H9 (cell line): Measurements from ENCODE around the gene SPPL3. TPM values are rescaled to one million over a fixed set of nuclear protein-coding genes. Genes with fewer than 3 reads are reported as not detected.

Experiments
- DNase-seq: peaks from one replicate; pipeline ENCODE4 v3.0.0-alpha.2; 2017
- H2AFZ ChIP-seq: one replicate; pipeline ENCODE4 v1.6.1; 2013; ENCODE audit warnings: mild to moderate bottlenecking, low read length, control low read depth, moderate library complexity
- H2AK5ac ChIP-seq: 2 replicates; pipeline ENCODE4 v1.6.1; 2013; ENCODE audit warnings: low read length, control low read depth, mixed read lengths; ENCODE audit not compliant: insufficient read length
- H2BK120ac ChIP-seq: one replicate; pipeline ENCODE4 v1.6.1; 2013; ENCODE audit warnings: low read depth, mild to moderate bottlenecking, low read length, control low read depth, inconsistent platforms; ENCODE audit not compliant: poor library complexity, severe bottlenecking
- H2BK12ac ChIP-seq: 2 replicates; pipeline ENCODE4 v1.6.1; 2013; ENCODE audit warnings: low read length, control low read depth, mixed read lengths, low read depth; ENCODE audit not compliant: insufficient read length
- H2BK15ac ChIP-seq: 2 replicates; pipeline ENCODE4 v1.6.1; 2013; ENCODE audit warnings: low read depth, low read length, control low read depth
- H2BK20ac ChIP-seq: one replicate; pipeline ENCODE4 v1.6.1; 2013; ENCODE audit warnings: low read depth, mild to moderate bottlenecking, low read length, control low read depth, inconsistent platforms; ENCODE audit not compliant: poor library complexity, severe bottlenecking
- H2BK5ac ChIP-seq: 2 replicates; pipeline ENCODE4 v1.6.1; 2013; ENCODE audit warnings: low read length, control low read depth, mixed read lengths; ENCODE audit not compliant: insufficient read length
- H3K14ac ChIP-seq: 2 replicates; pipeline ENCODE4 v1.6.1; 2013; ENCODE audit warnings: low read length, control low read depth; ENCODE audit not compliant: insufficient read depth
- H3K18ac ChIP-seq: 2 replicates; pipeline ENCODE4 v1.6.1; 2013; ENCODE audit warnings: low read depth, mild to moderate bottlenecking, mixed read lengths, low read length, control low read depth; ENCODE audit not compliant: insufficient read length
- H3K23ac ChIP-seq: 2 replicates; pipeline ENCODE4 v1.6.1; 2013; ENCODE audit warnings: low read length, control low read depth, mixed read lengths, low read depth; ENCODE audit not compliant: insufficient read length
- H3K23me2 ChIP-seq: 2 replicates; pipeline ENCODE4 v1.6.1; 2013; ENCODE audit warnings: low read depth, mild to moderate bottlenecking, mixed read lengths, low read length, control low read depth; ENCODE audit not compliant: insufficient read length, poor library complexity, severe bottlenecking
- H3K27ac ChIP-seq: 2 replicates; pipeline ENCODE4 v1.5.1; 2013; ENCODE audit warnings: low read length, control low read depth, mixed read lengths, low read depth; ENCODE audit not compliant: insufficient read length
- H3K27me3 ChIP-seq: 2 replicates; pipeline ENCODE4 v1.6.1; 2013; ENCODE audit warnings: low read length, control low read depth, inconsistent platforms; ENCODE audit not compliant: insufficient read depth
- H3K4ac ChIP-seq: 2 replicates; pipeline ENCODE4 v1.6.1; 2013; ENCODE audit warnings: low read depth, mild to moderate bottlenecking, control low read depth, inconsistent platforms, low read length, moderate library complexity
- H3K4me1 ChIP-seq: 2 replicates; pipeline ENCODE4 v1.6.1; 2013; ENCODE audit warnings: low read length, control low read depth, inconsistent platforms; ENCODE audit not compliant: insufficient read depth
- H3K4me2 ChIP-seq: 2 replicates; pipeline ENCODE4 v1.6.1; 2013; ENCODE audit warnings: low read length, control low read depth, mixed read lengths; ENCODE audit not compliant: insufficient read length, insufficient read depth
- H3K56ac ChIP-seq: 2 replicates; pipeline ENCODE4 v1.6.1; 2013; ENCODE audit warnings: low read depth, mild to moderate bottlenecking, mixed read lengths, low read length, control low read depth; ENCODE audit not compliant: insufficient read length
- H3K79me1 ChIP-seq: 2 replicates; pipeline ENCODE4 v1.6.1; 2013; ENCODE audit warnings: low read depth, mild to moderate bottlenecking, moderate library complexity, low read length, control low read depth, inconsistent platforms; ENCODE audit not compliant: insufficient read depth, poor library complexity, severe bottlenecking
- H3K79me2 ChIP-seq: 2 replicates; pipeline ENCODE4 v1.6.1; 2013; ENCODE audit warnings: low read length, control low read depth, inconsistent platforms; ENCODE audit not compliant: insufficient read depth
- H3K9ac ChIP-seq: 2 replicates; pipeline ENCODE4 v1.6.1; 2013; ENCODE audit warnings: low read length, control low read depth, mixed read lengths; ENCODE audit not compliant: insufficient read length; ENCODE audit errors: extremely low read depth
- H3K9me3 ChIP-seq: one replicate; pipeline ENCODE4 v1.6.1; 2013; ENCODE audit warnings: low read depth, low read length, inconsistent platforms; ENCODE audit not compliant: control insufficient read depth
- H3T11ph ChIP-seq: one replicate; pipeline ENCODE4 v1.6.1; 2013; ENCODE audit warnings: mild to moderate bottlenecking, low read length, control low read depth, inconsistent platforms
- H4K20me1 ChIP-seq: one replicate; pipeline ENCODE4 v1.6.1; 2013; ENCODE audit not compliant: control insufficient read depth, insufficient read length, insufficient read depth
- H4K5ac ChIP-seq: 2 replicates; pipeline ENCODE4 v1.6.1; 2013; ENCODE audit warnings: low read depth, mild to moderate bottlenecking, mixed read lengths, low read length, control low read depth; ENCODE audit not compliant: insufficient read length
- H4K8ac ChIP-seq: replicated peaks from 2 replicates; pipeline ENCODE4 v1.6.1; 2013; ENCODE audit warnings: low read length, control low read depth, mixed read lengths, low read depth; ENCODE audit not compliant: insufficient read length
- H4K91ac ChIP-seq: 2 replicates; pipeline ENCODE4 v1.6.1; 2013; ENCODE audit warnings: low read depth, mild to moderate bottlenecking, moderate library complexity, mixed read lengths, low read length, control low read depth; ENCODE audit not compliant: insufficient read length
- H3K27ac Mint-ChIP-seq, 3 experiments: 2 replicates in 2 of 3; 3 replicates in 1 of 3; pipeline ENCODE4 v1.8.0; 2020 to 2021; ENCODE audit warnings: mixed read lengths in 3 of 3, mild to moderate bottlenecking in 1 of 3, moderate library complexity in 1 of 3
- H3K27me3 Mint-ChIP-seq: 2 replicates; pipeline ENCODE4 v1.8.0; 2021; ENCODE audit warnings: low read depth, mild to moderate bottlenecking, moderate library complexity, mixed read lengths
- H3K36me3 Mint-ChIP-seq, 3 experiments: 2 replicates in 2 of 3; 3 replicates in 1 of 3; pipeline ENCODE4 v1.8.0; 2020 to 2021; ENCODE audit warnings: low read depth in 3 of 3, mixed read lengths in 3 of 3; ENCODE audit not compliant: insufficient read depth in 1 of 3
- H3K4me1 Mint-ChIP-seq, 2 experiments: 2 replicates each; pipeline ENCODE4 v1.8.0; 2020; ENCODE audit warnings: mixed read lengths in 2 of 2
- H3K4me3 Mint-ChIP-seq, 2 experiments: 2 replicates in 1 of 2; 3 replicates in 1 of 2; pipeline ENCODE4 v1.8.0; 2020 to 2021; ENCODE audit warnings: mild to moderate bottlenecking in 2 of 2, mixed read lengths in 2 of 2, moderate library complexity in 1 of 2
- H3K9me3 Mint-ChIP-seq, 2 experiments: 2 replicates in 1 of 2; 3 replicates in 1 of 2; pipeline ENCODE4 v1.8.0; 2020; ENCODE audit warnings: mild to moderate bottlenecking in 2 of 2, mixed read lengths in 2 of 2, moderate library complexity in 1 of 2
- WGBS: extraction: QIAGEN DNeasy Blood & Tissue Kit; methylation state at CpG from one replicate; pipeline ENCODE4 v1.1.7; 2013; ENCODE audit warnings: missing lambda C conversion rate, low lambda C conversion rate, mixed read lengths; ENCODE audit not compliant: insufficient read length; ENCODE audit errors: extremely low coverage; 5-methylcytosine and 5-hydroxymethylcytosine counted together
- total RNA-seq: library from RNA; stranded (reverse); gene quantifications from 2 replicates; pipeline ENCODE4 v1.2.1, GENCODE V29; 2021
- TF ChIP-seq, protein P1 (sequence below): fragments of 200-600 bp; sonication (generic); conservative IDR thresholded peaks from 3 replicates; pipeline ENCODE4 v1.8.0; 2021; ENCODE audit warnings: antibody characterized with exemption, mild to moderate bottlenecking

The SPPL3 gene
- total RNA-seq, 1 experiment from 2014 or later, result 46.3 TPM

DNA sequence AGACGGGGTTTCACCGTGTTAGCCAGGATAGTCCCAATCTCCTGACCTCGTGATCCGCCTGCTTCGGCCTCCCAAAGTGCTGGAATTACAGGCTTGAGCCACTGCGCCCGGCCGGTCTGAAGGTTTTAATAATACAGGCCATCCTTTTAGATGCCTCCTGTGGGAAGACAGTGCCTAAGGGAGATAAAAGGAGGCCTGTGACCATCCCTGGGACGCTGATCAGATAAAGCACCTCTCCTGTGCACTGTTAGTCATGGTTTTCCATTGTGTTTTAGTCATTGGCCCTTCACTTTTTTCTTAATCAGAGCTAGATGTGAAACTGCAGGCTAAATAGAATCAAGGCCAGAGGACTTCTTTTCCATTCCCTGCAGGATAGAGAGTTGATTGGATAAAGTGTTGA, 186.1 kb downstream of the SPPL3 start:
- no peak overlapping the region for H4K91ac ChIP-seq
- no peaks in the 10 kb centered on the region for H3K9me3 ChIP-seq
- H3K14ac ChIP-seq, result no peak overlapping the region
- no peak overlapping the region for H2BK5ac ChIP-seq
- no peak overlapping the region for H2BK12ac ChIP-seq
- H3K27me3 ChIP-seq, result no peaks in the 10 kb centered on the region
- no CpG with 5 or more reads among the region's 9 CpGs for WGBS
- H2BK20ac ChIP-seq, result no peak overlapping the region
- H3K23ac ChIP-seq, result no peak overlapping the region
- H3K79me2 ChIP-seq, result no peaks in the 10 kb centered on the region
- Mint-ChIP-seq H3K36me3 (peaks cover 51 to 94% (median 89%) of the 10 kb centered on the region in 3 experiments), H3K4me3 (no peak overlapping the region), H3K4me1 (0 out of 4 replicates have a peak, but pooled peaks cover 0 to 2% of the 10 kb centered on the region in 2 experiments), H3K27me3 (no peaks in the 10 kb centered on the region), H3K27ac (no peak overlapping the region; a peak in 1 of 7 replicates), H3K9me3 (no peaks in the 10 kb centered on the region)
- no peak overlapping the region for H2AK5ac ChIP-seq
- no peaks in the 10 kb centered on the region for H3K79me1 ChIP-seq
- H3T11ph ChIP-seq, result no peak overlapping the region
- no peak overlapping the region for H4K8ac ChIP-seq
- no peak overlapping the region for H4K5ac ChIP-seq
- H2BK15ac ChIP-seq, result no peak overlapping the region
- H3K27ac ChIP-seq, result no peak overlapping the region
- no peaks in the 10 kb centered on the region for H3K4me1 ChIP-seq
- no peak overlapping the region for H3K56ac ChIP-seq
- H4K20me1 ChIP-seq, result no peaks in the 10 kb centered on the region
- TF ChIP-seq, protein P1, sequence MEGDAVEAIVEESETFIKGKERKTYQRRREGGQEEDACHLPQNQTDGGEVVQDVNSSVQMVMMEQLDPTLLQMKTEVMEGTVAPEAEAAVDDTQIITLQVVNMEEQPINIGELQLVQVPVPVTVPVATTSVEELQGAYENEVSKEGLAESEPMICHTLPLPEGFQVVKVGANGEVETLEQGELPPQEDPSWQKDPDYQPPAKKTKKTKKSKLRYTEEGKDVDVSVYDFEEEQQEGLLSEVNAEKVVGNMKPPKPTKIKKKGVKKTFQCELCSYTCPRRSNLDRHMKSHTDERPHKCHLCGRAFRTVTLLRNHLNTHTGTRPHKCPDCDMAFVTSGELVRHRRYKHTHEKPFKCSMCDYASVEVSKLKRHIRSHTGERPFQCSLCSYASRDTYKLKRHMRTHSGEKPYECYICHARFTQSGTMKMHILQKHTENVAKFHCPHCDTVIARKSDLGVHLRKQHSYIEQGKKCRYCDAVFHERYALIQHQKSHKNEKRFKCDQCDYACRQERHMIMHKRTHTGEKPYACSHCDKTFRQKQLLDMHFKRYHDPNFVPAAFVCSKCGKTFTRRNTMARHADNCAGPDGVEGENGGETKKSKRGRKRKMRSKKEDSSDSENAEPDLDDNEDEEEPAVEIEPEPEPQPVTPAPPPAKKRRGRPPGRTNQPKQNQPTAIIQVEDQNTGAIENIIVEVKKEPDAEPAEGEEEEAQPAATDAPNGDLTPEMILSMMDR, result no peak
- DNase-seq, result no peak
- H3K4ac ChIP-seq, result no peak overlapping the region
- H3K18ac ChIP-seq, result no peak overlapping the region
- no peaks in the 10 kb centered on the region for H3K23me2 ChIP-seq
- H2AFZ ChIP-seq, result no peak overlapping the region
- no peak overlapping the region for H3K9ac ChIP-seq
- H3K4me2 ChIP-seq, result no peak overlapping the region
- H2BK120ac ChIP-seq, result no peak overlapping the region
